ENCODE results near the gene CHI3L1. TPM values are rescaled to one million over a fixed set of nuclear protein-coding genes. Genes with fewer than 3 reads are reported as not detected.

The CHI3L1 gene
- total RNA-seq, 2 donors from 2014 or later = 0.49 TPM; not detected in 1

DNA sequence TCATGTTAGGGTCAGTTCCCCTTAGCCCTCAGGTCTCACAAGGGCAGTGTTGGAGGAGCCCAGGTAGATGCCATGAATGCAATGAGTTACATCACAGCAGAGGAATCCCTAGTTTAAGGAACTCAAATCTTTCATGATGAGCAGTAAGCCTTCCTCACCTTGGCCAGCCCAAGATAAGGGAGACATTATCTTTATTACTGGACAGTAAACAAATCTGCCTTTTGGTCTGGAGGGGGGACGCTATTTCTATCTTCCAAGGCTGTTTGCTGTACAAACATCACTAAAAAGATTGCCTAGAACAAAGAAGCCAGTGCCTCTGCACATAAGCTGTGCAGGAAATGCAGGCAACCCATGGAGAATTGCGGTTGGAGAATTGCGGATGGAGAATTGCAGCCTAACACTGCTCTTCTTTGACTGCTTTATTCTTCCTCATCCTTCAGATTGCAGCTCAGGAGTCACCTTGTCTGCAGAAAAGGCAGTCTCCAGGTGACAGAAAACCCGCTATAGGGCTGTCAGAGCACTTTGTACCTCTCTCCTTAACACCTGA, 2.3 kb upstream of the CHI3L1 start:
- ATAC-seq = no peak
- Mint-ChIP-seq H3K36me3 (no peaks in the 10 kb centered on the region), H3K9me3 (no peaks in the 10 kb centered on the region)

DNA sequence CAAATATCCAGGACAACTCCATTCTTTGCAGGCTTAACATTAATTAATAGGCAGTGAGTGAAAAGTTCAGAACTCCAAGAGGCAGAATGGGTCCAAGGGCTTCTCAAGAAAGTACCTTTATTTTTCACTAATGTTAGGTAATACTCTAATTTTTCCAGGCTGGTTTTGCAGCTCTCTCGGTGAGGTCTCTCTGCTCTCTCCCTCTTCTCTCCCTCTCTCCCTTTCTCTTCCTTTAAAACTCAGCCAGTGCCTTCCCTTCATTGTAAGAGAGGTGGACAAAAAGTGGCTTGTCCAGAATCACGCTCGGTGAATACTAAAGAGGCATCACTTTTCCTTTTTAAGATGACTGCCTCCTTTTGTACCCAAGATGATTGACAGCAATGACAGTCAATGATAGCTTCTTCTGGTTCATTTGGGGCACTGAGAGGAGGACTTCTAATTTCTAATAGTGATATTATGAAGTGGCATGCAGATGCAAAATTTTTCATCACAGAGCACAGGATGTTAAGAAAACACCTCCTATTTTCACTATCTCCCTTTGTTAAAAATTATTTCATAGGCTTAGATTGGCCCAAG, 1.3 kb upstream of the CHI3L1 start:
- no peaks in the 10 kb centered on the region for H3K9me3 Mint-ChIP-seq
- H3K36me3 Mint-ChIP-seq = no peaks in the 10 kb centered on the region
- no peak for DNase-seq (ENCODE audit: low spot score in 2 of 2)
- ATAC-seq = no peak
- no peak overlapping the region for H3K27ac Mint-ChIP-seq

More for the DNA sequence above, 2.3 kb upstream of the CHI3L1 start:
- DNase-seq (ENCODE audit: low spot score in 2 of 2) = no peak
- H3K27ac Mint-ChIP-seq = no peak overlapping the region

DNA sequence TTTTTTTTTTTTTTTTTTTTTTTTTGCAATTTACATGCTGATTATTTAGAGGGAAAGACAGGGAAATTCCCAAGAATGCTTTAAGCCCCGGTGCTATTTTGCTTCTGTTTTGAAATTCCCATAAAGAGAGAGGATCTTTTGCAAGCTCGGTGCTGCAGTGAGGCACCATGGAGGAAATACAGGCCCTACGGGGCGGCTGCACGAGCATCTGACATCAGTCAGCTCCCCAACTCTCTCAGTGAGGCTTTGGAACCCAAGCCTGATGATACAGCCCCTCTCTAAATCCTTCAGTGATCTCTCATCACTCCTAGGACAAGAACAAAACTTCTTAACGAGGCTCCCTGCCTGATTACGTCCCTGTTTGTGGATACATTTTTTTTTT, 791 bp upstream of the CHI3L1 start:
- Mint-ChIP-seq H3K9me3 (no peaks in the 10 kb centered on the region), H3K27ac (no peak overlapping the region), H3K36me3 (no peaks in the 10 kb centered on the region)
- DNase-seq (ENCODE audit: low spot score in 2 of 2) (no peak), ATAC-seq (no peak)

DNA sequence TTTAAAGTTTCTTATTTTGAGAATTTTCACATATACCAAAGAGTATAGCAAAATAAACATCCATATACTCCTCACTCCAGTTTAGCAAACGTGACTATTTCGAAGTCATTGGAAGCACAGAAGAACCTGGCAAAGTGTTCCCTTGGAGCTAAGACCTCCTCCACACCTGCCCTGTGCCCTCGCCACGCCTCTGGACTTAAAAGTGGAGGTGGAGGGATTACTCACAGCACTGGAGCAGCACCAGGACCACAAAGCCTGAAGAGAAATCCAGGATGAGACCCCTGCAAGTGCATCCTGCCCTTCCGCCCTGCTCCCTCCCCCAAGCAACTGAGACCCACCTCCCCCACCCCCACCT, 436 bp downstream of the CHI3L1 start:
- Mint-ChIP-seq H3K9me3 (no peaks in the 10 kb centered on the region), H3K36me3 (no peaks in the 10 kb centered on the region), H3K27ac (no peak overlapping the region)
- ATAC-seq = no peak
- DNase-seq (ENCODE audit: low spot score in 2 of 2) = no peak

DNA sequence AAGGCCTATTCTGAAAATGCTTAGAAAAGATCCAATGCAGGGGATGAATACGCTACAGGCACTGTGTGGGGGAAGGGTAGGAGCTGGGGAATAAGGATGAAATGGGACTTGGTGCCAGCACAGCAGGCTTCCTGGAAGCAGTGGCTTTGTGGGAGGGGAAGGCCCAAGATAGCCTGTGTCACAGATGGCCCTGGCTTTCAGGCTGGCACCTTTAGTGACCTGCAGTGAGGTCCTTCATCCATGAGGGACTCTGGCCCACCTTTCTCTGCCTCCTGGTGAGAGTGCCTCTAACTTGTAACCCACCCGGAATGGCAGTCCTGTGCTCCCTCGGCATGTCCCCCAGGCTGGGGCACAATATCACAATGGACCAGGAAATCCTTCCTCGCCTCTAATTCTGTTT, 919 bp downstream of the CHI3L1 start:
- H3K9me3 Mint-ChIP-seq = no peaks in the 10 kb centered on the region
- DNase-seq (ENCODE audit: low spot score in 2 of 2) (peak in 1 of 2 donors; percentile 21), ATAC-seq (no peak)
- no peak overlapping the region for H3K27ac Mint-ChIP-seq
- no peaks in the 10 kb centered on the region for H3K36me3 Mint-ChIP-seq

DNA sequence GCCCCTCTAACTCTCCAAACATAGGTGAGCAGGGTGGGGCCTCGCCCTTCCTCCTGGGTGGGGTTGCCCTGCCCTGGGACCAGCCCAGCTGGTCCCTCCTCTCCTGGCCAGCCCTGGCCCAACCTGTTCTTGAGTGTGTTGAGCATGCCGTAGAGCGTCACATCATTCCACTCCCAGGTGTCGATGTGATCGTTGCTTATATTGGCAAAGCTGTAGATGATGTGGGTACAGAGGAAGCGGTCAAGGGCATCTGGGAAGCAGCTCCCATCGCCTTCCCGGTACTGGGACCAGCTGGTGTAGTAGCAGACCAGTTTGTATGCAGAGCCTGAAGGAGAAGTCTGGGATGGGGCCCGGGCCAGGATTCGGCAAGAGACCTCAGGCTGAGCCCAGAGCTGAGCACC, 1.4 kb downstream of the CHI3L1 start:
- no peak for ATAC-seq
- H3K9me3 Mint-ChIP-seq = no peaks in the 10 kb centered on the region
- H3K27ac Mint-ChIP-seq = no peak overlapping the region
- no peaks in the 10 kb centered on the region for H3K36me3 Mint-ChIP-seq
- peak in 1 of 2 donors; percentile 31 for DNase-seq (ENCODE audit: low spot score in 2 of 2)

DNA sequence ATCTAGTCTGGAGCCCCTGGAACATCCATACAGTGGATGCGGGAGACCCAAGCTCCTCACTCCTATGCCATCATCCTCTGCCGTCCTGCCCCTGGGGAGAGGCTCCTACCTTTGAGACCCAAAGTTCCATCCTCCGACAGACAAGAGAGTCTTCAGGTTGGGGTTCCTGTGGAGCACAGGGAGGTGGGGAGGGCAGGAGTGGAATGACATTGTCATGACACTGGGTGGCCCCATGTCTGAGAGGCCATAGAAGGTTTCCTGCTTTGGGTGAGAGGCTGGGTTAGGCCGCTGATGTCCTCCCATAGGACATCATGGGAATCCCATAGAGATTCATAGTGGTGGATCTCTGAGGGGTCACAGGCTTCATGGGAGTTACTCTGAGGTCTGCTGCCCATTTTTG, 2.0 kb downstream of the CHI3L1 start:
- DNase-seq (ENCODE audit: low spot score in 2 of 2) = no peak
- Mint-ChIP-seq H3K27ac (no peak overlapping the region), H3K36me3 (no peaks in the 10 kb centered on the region), H3K9me3 (no peaks in the 10 kb centered on the region)
- no peak for ATAC-seq

DNA sequence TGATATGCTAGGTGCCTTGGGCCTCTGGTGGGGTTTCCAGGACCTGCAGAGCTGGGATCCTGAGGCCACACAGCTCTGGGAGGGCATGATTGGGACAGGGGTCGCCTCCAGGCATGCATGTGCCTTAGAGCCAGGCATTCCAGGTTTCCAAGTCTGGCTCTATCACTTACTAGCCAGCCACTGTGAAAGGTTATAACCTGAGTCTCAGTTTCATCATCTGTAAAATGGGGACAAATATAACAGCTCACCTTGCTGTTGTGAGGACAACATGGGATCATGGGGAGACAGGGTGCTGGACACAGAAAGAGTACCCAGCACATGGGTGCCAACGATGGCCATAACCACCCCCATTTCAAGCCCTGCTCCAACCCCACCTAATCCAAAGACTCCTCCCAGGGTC, 2.7 kb downstream of the CHI3L1 start:
- Mint-ChIP-seq H3K36me3 (no peaks in the 10 kb centered on the region), H3K9me3 (no peaks in the 10 kb centered on the region), H3K27ac (no peak overlapping the region)
- DNase-seq (ENCODE audit: low spot score in 2 of 2) (no peak), ATAC-seq (no peak)

DNA sequence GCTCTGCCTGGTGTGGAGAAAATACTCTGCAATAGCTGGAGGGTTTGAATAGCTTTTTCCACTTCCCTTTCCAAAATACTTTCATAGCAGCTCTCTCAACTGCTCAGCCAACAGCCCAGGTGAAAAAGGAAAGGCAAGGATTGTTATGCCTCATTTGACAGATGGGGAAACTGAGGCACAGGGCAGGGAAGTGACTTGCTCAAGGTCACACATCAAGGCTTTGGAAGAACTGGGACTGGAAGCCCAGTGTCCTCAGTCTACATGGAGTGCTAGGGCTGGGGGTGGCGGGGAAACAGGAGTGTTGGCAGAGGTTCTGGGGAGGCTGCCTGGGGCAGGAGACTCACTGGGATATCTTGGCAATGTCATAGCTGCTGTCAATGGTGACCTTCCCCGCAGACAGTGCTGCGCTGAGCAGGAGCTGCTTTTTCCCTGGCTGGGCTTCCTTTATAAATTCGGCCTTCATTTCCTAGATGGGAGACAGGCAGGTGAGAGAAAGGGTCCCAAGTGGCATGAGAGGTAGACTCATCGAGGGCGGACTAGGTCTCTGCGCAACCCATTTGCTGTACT, 4.0 kb downstream of the CHI3L1 start:
- no peaks in the 10 kb centered on the region for H3K36me3 Mint-ChIP-seq
- no peaks in the 10 kb centered on the region for H3K9me3 Mint-ChIP-seq
- ATAC-seq = no peak
- DNase-seq (ENCODE audit: low spot score in 2 of 2) = no peak
- H3K27ac Mint-ChIP-seq = no peak overlapping the region

DNA sequence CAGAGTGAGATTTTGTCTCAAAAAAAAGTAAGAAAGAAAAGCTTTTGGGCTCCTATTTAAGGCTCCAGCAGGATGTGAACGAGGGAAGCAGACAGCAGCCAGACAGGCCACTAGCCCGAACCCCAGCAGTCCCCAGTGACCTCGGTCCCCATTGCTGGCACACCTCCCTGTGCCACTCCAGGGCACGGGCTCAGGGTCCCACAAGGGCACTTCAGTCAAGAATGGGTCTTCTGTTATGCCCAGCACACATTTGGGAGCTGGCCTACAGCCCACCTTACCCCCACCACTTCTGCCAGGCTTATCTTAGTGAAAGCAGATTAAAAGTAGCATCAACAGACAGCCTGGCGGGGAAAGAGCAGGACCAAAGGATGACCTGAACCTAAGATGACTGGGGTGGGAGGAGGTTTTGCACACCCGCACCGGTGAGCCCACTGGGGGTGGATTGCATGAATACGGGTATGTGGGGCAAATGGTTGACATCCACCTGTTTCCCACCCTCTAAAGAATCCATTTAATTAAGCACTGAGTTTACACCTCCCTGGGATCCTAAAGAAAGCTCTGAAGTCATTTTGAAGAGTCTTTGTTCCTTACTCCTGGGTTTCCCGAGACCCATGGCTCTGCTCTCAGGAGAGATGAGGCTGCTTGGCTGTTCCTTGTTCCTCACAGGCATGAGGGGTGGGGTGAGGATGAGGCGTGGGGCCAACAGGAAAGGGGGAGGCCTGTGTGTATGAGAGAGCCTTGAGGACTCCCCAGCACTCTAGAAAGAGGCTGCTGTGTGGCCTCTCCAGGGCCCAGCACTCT, 4.7 kb downstream of the CHI3L1 start:
- Mint-ChIP-seq H3K9me3 (no peaks in the 10 kb centered on the region), H3K36me3 (no peaks in the 10 kb centered on the region), H3K27ac (no peak overlapping the region)
- no peak for ATAC-seq
- DNase-seq (ENCODE audit: low spot score in 2 of 2) = no peak

DNA sequence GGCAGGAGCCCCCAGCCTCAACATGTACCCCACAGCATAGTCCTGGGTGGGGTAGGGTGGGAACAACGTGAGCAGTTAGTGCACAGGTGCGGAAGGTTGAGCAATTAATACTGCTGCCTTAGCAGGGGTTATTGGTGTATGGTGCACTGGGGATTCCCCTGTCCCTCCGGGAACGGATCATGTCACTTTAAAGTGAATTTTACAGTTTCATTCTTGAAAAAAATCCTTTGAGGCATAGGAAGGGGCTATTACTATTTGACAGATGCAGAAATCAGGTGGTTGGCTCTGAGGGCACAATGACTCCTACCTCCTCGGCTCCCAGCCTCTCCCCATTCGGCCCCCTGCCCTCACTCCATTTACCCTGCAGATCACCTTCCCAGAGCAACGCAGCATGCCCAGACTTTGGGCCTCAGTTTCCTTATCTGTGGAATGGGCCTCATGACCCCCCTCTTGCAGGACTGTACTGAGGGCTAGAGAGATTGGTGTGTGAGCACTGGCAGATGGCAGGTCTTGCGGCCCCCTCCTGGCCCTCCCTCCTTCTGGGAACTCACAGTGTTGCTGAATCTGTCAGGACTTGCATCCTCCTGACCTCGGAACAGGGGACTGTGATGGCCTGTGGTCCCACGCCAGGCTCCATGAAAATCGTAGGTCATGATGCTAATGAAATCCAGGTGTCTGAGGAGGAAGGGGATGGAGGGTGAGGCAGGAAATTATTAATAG, 5.7 kb downstream of the CHI3L1 start:
- Mint-ChIP-seq H3K36me3 (no peaks in the 10 kb centered on the region), H3K9me3 (no peaks in the 10 kb centered on the region), H3K27ac (no peak overlapping the region)
- DNase-seq (ENCODE audit: low spot score in 2 of 2) = no peak
- ATAC-seq = no peak

DNA sequence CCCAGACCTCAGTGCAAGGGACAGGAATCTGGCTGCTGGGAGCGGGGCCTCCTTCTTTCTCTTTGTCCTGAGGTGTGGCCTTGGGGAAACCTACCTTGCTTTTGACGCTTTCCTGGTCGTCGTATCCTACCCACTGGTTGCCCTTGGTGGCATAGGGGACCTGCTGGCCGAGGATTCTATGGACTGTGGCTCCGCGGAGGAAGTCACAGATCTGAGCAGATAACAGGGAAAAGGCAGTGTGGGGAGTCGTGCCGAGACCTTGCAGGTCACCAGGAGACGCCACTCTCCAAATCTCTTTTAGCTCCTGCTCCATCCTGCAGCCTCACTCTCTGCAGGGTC, 6.9 kb downstream of the CHI3L1 start:
- H3K9me3 Mint-ChIP-seq = no peaks in the 10 kb centered on the region
- DNase-seq (ENCODE audit: low spot score in 2 of 2) = no peak
- no peak for ATAC-seq
- peak overlapping the region in 1 of 2 donors; percentile 6 for H3K27ac Mint-ChIP-seq
- no peaks in the 10 kb centered on the region for H3K36me3 Mint-ChIP-seq

DNA sequence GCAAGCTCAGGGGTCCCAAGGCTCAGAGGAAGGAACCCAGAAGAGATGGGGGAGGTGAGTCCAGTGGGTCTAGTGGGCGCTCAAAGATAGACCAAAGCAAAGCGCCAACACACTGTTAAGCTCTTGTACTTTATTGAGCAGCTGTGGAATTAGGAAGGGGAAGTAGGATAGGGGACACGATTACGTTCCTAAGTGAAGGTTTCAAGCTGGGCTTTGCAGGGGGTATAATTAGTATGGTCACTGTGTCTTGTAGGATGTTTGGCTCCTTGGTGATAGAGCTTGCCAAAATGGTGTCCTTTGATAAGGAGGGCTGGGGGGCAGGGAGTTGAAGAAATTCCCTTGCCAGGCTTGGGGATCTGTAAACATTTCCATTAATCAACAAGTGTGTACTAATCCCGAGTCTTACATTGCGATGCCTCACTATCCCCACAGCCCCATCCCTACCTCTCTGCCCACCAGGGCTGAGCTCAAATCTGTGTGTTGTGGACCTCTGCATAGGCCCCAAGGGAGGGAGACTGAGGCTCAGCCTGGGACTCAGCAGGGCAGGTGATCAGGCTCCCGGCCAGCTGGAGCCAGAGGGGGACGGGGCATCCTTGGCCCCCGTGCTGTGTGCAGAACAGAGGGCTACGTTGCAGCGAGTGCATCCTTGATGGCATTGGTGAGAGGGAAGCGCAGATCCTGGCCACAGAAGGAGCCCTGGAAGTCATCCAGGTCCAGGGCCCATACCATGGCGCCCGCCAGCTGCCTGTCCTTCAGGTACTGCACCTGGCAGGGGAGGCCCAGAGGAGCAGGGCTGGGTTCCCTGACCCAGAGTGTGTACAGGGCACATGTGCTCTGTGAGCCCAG, 7.5 kb downstream of the CHI3L1 start:
- no peak overlapping the region for H3K27ac Mint-ChIP-seq
- no peaks in the 10 kb centered on the region for H3K9me3 Mint-ChIP-seq
- H3K36me3 Mint-ChIP-seq = no peaks in the 10 kb centered on the region
- no peak for ATAC-seq
- DNase-seq (ENCODE audit: low spot score in 2 of 2) = no peak

DNA sequence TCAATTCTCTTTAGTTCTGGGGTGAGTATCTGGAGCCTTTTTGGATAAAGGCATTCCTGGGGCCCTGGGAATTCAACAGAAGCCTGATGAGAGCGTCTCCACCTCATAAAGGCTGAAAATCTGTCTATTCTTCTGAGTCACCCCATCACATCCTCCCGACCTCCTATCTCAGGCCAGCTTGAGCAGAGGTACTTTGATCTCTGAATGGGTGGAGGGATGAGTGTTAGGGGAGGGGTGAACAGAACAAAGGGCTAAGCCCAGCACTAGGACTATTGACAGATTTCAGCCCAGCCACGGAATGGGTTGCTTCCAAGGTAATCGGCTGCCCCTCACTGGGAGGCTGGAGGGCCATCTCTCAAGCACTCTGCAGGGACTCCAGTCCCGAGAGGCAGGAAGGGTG, 8.4 kb downstream of the CHI3L1 start:
- Mint-ChIP-seq H3K36me3 (no peaks in the 10 kb centered on the region), H3K9me3 (no peaks in the 10 kb centered on the region), H3K27ac (peak overlapping the region in 1 of 2 donors; percentile 29)
- DNase-seq (ENCODE audit: low spot score in 2 of 2) = no peak
- ATAC-seq = no peak

DNA sequence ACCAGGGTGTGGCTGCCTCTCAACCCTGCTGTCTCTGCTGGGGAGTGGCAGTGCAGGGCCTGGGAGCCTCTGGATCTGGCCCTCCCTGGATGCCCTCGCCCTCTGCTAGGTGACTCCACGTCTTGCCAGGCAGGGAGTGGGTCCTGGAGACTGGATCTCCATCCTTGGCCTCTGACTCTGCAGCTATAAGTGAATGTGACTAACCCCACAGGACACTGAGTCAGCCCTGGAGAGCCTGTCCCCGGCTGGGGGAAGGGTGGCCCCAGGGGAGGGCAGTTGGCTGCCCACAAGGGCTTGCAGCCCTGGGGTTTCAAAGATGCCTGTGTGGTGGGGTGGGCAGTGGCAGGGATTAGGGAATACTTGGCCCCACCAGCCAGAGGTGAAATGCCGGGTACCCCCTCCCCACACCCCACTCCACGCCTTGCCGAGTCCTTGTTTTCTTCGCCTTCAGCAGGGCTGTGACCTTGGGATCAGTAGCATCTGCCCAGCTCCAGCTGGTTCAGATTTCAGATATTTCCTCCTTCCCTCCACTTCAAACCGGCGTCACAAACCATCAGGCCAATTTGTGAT, 8.9 kb downstream of the CHI3L1 start:
- H3K27ac Mint-ChIP-seq = no peak overlapping the region
- no peak for ATAC-seq

DNA sequence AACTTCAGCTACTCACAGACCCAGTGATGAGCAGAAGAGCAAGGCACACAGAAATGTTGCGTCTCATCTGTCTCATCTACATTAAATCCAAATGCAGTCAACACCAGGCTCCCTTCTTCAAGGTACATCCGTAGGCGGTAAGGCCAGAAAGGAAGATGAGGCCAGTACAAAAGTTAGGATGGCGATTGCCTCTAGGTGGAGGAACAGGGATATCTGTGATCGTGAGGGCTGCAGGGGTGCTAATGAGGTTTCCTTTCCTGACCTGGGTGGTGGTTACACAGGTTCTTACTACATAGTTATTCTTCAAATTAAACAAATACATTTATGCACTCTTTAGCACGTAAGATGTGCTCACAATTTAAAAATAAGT, 9.5 kb downstream of the CHI3L1 start:
- no peaks in the 10 kb centered on the region for H3K36me3 Mint-ChIP-seq
- no peak overlapping the region for H3K27ac Mint-ChIP-seq
- ATAC-seq (no peak), DNase-seq (ENCODE audit: low spot score in 2 of 2) (no peak)
- H3K9me3 Mint-ChIP-seq = no peaks in the 10 kb centered on the region

More for the DNA sequence above, 8.9 kb downstream of the CHI3L1 start:
- no peaks in the 10 kb centered on the region for H3K9me3 Mint-ChIP-seq
- DNase-seq (ENCODE audit: low spot score in 2 of 2) = no peak
- H3K36me3 Mint-ChIP-seq = no peaks in the 10 kb centered on the region
